IPS-18c (cell line): ENCODE data around the gene SPEM2.

Experiments used
- H3K4me3 ChIP-seq: 2 replicates; pipeline ENCODE4 v1.7.0; 2013; ENCODE audit warnings: low read depth, mild to moderate bottlenecking, low read length, moderate library complexity; ENCODE audit not compliant: insufficient read depth
- H3K9me3 ChIP-seq: one replicate; pipeline ENCODE4 v1.6.1; 2013; ENCODE audit warnings: mild to moderate bottlenecking, low read length, moderate library complexity; ENCODE audit not compliant: control insufficient read depth, insufficient read depth

The SPEM2 gene

GRCh38 chr17:7435676-7436555 lies 10.5 kb downstream of the SPEM2 start:
- peak overlapping the region; percentile 75 for H3K4me3 ChIP-seq
- no peaks in the 10 kb centered on the region for H3K9me3 ChIP-seq

- no peaks in the 10 kb centered on the region for H3K9me3 ChIP-seq
- H3K4me3 ChIP-seq = peak overlapping the region; percentile 75
These were observed 11.3 kb downstream of the SPEM2 start for GRCh38 chr17:7436556-7437368.

GRCh38 chr17:7437369-7437863 lies 12.0 kb downstream of the SPEM2 start:
- Histone ChIP-seq H3K4me3 (peak overlapping the region; percentile 75), H3K9me3 (no peaks in the 10 kb centered on the region)

- Histone ChIP-seq H3K9me3 (no peaks in the 10 kb centered on the region), H3K4me3 (peak overlapping the region; percentile 75)
These were observed 12.7 kb downstream of the SPEM2 start for GRCh38 chr17:7437950-7438614.

- peak overlapping the region; percentile 75 for H3K4me3 ChIP-seq
- H3K9me3 ChIP-seq = no peaks in the 10 kb centered on the region
These were observed 13.4 kb downstream of the SPEM2 start for GRCh38 chr17:7438656-7439460.

GRCh38 chr17:7439462-7440112 lies 14.2 kb downstream of the SPEM2 start, which contains the start of gene FGF11:
FGF11 (plus strand) TSS chr17:7439512; CDS start chr17:7439621, 109 bp downstream.
- Histone ChIP-seq H3K4me3 (peak within 1 kb of the TSS; percentile 75), H3K9me3 (no peaks in the 10 kb centered on the region)

GRCh38 chr17:7440113-7440833 lies 14.9 kb downstream of the SPEM2 start:
- no peaks in the 10 kb centered on the region for H3K9me3 ChIP-seq
- peak overlapping the region; percentile 73 for H3K4me3 ChIP-seq

GRCh38 chr17:7440834-7441195 lies 15.4 kb downstream of the SPEM2 start:
- Histone ChIP-seq H3K9me3 (no peaks in the 10 kb centered on the region), H3K4me3 (peak overlapping the region; percentile 73; the same call in 1 of the 2 replicates)

- H3K4me3 ChIP-seq = peak overlapping the region; percentile 73; the same call in 1 of the 2 replicates
- H3K9me3 ChIP-seq = no peaks in the 10 kb centered on the region
These were observed 15.8 kb downstream of the SPEM2 start for GRCh38 chr17:7441266-7441665.

- no peak overlapping the region for H3K4me3 ChIP-seq
- no peaks in the 10 kb centered on the region for H3K9me3 ChIP-seq
These were observed 16.7 kb downstream of the SPEM2 start for GRCh38 chr17:7442142-7442541.

- H3K9me3 ChIP-seq = no peaks in the 10 kb centered on the region
- H3K4me3 ChIP-seq = no peak overlapping the region
These were observed 18.4 kb downstream of the SPEM2 start for GRCh38 chr17:7443499-7444485.

- no peaks in the 10 kb centered on the region for H3K9me3 ChIP-seq
- H3K4me3 ChIP-seq = peak within 1 kb of the TSS; percentile 74
These were observed 19.5 kb downstream of the SPEM2 start, which contains the start of gene CHRNB1 for GRCh38 chr17:7444682-7445618. CHRNB1 (plus strand) TSS chr17:7445061; CDS start chr17:7445128, 67 bp downstream.

- Histone ChIP-seq H3K4me3 (peak overlapping the region; percentile 74), H3K9me3 (no peaks in the 10 kb centered on the region)
These were observed 20.2 kb downstream of the SPEM2 start for GRCh38 chr17:7445619-7445968.

GRCh38 chr17:7448461-7448860 lies 23.0 kb downstream of the SPEM2 start:
- Histone ChIP-seq H3K4me3 (no peak overlapping the region), H3K9me3 (no peaks in the 10 kb centered on the region)
